HG03469 (cell line): Measurements from ENCODE around the gene ACVR1.
A peak's percentile ranks its signal among the peaks of the same experiment; 100 is the strongest.
"Not testable (repeated sequence)": the region's sequence is repeated elsewhere in the genome, so short reads cannot be mapped to it uniquely, and the experiment has no call there.

Experiments used
- ATAC-seq: cut with Tn5 transposase; IDR thresholded peaks from one replicate; pipeline ENCODE4 v1.9.1; 2021; ENCODE audit warnings: mild to moderate bottlenecking, moderate library complexity, moderate number of reproducible peaks; ENCODE audit not compliant: unreplicated experiment

Gene ACVR1

DNA sequence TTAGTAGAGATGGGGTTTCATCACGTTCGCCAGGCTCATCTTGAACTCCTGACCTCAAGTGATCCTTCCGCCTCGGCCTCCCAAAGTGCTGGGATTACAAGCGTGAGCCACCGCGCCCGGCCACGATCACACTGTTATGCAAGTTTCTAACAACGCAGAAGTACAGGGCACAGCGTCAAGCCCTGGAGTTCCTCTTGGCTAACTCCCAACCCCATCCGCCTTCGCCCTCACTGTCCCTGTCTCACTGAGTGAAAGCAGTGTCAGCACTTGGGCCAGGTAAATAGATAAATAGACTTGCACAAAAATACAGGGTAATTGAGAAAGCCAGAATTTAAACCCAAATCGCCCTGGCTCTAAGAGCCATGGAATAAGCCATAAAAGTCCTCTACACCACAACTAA, 111.7 kb downstream of the ACVR1 start:
- no peak for ATAC-seq

DNA sequence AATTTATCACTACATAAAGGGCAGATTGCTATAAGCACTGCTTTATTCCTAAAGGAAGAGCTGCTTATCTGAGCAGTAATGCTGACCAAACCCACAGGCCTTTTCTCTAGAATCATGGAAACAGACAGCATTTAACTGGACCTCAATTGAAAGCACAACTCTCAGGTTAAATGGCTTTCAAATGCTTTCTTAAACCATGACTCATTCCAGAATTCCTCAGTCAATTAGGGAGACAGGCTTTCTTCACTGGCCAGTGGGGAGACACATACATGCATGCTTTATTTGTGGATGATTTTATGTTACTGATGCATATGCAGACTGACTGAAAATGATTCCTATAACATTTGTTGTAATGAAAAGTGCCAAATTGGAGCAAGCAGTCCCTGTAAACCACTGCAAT, 114.6 kb downstream of the ACVR1 start:
- ATAC-seq = no peak

DNA sequence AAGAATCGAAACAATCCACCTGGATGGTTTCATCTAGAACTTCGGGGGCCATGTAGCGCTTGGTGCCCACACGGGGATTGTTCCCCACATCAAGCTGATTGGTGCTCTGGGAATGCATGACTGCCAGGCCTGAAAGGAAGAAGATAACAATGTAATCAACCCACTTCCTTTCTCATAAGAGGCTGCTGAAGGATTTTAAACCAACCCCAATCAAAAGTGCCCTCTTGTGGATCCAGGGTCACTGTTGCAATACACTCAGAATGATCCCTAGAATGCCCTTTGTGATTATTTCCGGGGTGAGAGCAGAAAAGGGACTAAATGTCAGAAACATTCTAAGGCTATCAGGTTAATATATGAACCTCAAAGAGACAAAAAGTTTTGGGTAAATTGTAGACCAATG, 115.2 kb downstream of the ACVR1 start:
- no peak for ATAC-seq

DNA sequence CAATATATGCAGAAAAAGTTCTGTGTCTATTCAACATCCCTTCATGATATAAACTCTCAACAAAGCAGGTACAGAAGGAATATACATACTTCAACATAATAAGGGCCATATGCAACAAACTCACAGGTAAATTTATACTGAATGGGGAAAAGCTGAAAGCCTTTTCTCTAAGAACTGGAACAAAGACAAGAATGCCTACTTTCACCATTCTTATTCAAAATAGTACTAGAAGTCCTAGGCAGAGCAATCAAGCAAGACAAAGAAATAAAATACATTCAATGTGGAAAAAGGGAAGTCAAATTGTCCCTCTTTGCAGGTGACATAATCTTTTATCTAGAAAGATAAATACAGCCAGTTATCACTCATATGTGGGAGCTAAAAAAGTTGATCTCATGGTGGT, 116.3 kb downstream of the ACVR1 start:
- ATAC-seq = no peak

DNA sequence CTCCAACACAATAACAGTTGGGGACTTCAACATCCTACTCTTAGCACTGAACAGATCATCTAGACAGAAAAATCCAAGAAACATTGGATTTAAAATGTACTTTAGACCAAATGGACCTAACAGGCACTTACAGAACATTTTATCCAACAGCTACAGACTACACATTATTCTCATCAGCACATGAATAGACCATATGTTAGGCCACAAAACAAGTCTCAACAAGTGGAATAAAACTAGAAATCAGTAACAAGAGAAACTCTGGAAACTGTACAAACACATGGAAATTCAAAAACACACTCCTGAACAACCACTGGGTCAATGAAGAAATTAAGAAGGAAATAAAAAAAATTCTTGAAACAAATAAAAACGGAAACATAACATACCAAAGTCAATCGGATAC, 117.5 kb downstream of the ACVR1 start:
- ATAC-seq = no peak

DNA sequence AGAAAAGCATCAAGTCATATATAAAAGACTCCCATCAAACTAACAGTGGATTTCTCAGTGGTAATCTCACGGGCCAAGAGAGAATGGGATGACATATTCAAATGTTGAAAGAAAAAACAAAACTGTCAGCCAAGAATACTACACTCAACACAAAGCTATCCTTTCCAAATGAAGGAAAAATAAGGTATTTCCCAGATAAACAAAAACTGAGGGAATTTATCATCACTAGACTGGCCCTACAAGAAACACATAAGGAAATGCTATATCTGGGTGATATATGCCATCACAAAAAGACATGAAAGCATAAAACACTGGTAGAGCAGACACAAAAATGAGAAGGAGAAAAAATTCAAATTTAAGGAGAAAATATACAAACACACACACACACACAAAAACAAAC, 118.6 kb downstream of the ACVR1 start:
- no peak for ATAC-seq

DNA sequence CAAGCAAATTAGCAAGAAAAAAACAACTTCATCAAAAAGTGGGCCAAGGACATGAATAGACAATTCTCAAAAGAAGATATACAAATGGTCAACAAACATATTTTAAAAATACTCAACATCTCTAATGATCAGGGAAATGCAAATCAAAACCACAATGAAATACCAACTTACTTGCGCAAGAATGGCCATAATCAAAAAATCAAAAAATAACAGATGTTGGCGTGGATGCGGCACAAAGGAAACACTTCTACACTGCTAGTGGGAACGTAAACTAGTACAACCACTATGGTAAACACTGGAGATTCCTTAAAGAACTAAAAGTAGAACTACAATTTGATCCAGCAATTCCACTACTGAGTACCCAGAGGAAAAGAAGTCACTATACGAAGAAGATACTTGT, 119.7 kb downstream of the ACVR1 start:
- ATAC-seq = not testable (repeated sequence)

DNA sequence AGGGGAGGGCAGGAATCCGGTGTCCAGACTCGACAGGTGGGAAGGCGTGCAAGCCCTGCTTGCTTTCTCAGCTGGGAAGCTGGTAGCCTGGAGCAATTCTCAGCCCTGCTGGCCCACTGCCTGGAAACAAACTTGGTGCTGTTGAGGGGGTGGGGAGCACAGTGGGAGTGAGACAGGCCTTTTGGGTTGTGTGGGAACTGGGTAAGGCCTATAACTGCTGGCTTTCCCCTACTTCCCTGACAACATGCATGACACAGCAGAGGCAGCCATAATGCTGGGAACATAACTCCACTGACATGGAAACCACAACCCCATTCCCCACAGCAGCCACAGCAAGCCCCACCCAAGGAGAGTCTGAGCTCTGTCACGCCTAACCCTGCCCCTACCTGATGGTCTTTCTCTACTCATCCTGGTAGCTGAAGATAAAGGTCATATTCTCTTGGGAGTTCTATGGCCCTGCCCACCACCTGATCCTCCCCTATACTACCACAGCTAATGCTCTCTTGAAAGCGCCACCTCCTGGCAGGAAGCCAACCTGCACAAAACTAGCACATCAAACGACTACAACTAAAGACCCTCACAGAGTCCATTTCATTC, 124.6 kb downstream of the ACVR1 start:
- ATAC-seq = peak; percentile 67

DNA sequence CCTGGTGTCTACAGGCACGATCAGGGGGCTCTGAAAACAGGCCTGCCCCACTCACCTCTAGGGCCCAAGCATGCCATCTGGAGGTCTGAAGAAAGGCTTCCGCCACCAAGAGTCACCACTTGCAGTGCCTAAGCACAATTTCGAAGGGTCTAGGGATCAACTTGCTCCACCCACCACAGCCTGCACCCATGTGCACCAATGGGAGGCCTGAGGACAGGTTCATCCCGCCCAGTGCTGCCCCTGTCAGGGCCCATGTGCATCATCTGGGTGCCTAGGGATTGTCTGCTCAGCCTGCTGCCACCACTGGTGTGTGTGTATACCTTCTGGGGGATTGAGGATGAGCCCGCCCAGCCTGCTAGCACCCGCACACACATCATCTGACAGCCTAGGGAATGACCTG, 126.4 kb downstream of the ACVR1 start:
- no peak for ATAC-seq

DNA sequence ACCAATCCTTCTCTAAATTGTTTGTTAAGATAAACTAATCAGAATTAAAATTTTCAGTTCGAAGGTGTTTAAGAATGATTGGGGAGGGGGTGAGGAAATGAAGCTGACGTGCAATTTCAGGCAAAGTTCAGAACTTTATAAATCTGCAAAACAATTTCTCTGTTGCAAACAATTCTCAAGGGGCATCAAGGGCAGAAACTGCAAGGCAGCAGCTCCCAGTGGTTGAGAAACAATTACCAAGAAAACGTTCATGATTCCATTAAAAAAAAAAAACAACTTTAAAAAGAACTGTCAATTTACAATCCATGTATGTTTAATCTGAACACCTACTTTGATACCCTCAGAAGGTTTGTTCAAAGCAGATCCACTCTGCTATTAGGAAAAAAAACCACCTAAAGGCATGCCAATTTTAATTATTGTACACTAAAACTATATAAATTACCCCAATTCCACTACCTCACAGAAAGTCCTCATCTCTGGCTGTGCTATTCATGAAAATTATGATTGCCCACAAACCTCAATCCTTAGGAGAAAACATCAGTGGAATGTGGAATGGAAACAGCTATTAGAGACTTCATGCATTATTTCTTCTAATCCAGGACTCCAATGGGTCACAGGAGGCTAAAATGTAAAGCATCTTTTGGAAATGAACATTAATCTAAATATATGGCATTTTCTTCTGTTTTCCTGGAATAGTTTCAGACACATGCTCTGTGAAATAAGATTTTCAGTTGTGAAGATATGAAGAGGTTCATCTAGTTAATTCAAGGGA, 127.6 kb downstream of the ACVR1 start:
- no peak for ATAC-seq

DNA sequence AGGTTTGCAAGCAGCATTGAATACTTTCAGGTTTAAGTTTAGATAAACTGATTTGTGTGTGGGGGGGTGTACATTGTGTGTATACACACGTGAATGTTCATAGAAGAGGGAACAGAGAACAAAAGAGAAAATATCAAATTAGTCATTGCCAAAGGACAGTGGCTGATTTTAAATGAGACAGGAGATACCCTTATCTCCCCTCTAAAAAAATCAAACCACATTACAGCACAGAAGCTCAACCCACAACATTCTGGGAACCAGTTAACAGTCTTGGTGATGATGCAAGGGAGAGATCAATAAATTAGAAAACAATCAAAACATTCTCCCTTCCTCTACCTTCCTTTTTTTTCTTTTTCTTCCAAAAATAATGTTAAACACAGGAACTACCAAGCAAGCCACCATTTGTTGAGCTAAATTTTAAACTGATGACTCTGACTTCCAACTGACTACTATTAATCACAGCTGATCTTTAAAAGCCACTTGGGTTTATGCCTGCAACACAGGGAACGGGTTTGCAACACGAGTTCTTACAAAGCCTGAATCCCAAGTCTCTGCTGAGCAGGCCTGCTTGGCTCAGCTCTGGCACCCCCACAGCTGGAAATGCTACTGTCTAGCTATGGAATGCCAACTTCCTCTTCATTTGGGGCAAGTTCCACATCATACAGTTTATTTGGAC, 128.3 kb downstream of the ACVR1 start:
- ATAC-seq = peak; percentile 37

DNA sequence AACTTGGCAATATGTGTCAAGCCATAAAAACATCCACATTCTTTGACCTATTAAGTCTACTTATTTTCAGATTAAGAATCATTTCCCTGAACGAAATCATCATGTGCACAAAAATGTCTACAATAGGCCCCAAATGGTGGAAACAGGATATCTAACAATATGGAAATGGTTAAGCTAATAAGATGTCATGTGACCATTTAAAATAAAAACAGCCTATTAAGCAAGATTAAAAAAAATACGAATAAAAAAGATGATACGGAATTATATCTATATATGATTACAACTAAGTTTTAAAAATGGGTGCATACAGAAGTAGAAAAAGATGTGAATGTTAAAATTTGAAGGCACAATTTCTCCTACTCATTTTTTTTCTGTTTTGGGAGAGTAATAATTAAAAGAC, 128.8 kb downstream of the ACVR1 start:
- ATAC-seq = no peak

DNA sequence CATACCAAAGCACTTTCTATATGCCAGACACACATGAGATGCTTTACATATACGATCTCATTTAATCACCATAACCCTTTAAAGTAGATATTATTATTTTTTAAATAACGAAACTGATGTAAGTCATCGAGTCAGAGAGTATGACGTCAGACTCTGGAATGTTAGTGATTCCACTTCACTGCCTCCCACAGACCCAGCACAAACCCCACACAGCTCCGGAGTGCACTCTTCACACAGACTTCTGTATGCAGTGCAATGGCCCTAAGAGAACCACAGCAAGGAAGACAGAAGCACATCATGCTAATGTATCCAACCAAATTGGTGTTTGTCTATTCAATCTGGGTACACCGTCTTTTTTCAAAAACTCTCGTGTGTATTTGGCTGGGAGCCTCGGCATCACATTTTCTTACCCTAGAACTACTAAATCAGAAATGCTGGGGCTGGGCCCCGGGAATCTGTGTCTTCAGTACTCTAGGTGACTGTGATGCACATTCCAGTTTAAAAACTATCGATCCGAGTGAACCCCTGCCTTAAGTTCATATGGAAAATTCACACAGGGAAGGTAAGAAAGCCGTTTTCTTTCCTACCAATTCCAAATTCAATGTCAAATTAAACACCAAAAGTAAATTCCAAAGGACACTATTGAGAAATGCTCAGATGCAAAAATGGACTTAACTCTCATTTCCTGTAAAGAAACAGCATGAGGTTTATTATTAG, 129.7 kb downstream of the ACVR1 start:
- no peak for ATAC-seq

DNA sequence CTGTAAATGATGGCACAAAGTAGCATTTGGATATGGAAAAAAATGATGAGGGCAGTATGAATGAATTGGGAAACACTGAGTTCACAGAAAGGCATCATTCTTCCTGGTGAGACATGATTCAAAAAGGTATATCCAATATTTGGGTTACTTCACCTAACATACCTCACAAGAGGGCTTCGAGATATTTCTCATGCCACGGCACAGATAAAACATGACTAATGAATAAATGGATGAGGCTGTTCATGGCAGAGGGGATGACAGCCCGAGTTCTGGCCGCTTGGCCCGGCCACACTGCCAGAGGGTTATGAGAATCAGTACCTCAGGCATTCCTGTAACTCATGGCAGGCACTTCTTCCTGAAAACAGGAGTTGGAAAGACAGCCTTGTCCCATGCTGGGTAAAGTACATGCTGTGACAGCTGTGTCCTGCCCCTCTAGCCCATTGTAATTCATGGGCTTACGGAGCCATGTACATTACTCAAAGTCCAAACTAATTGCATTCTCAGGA, 131.5 kb downstream of the ACVR1 start:
- ATAC-seq = no peak

DNA sequence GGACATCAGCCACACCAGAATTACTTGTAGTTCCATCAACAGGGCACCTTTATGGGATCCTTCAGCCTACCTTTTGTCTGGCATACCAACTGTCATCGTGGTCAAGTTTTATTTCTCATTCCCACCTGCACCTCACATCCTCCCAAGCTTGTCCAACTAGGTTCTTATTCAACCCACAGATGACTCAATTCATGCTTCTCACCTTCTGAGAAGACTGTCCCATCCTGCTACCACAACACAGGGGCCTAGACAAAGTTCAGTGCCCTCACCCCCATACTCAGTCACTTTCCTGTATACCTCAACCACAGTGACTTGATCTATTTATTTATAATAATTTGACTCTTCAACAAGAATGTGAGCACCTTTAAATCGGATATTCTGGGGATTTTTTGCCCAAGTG, 133.1 kb downstream of the ACVR1 start:
- peak; percentile 83 for ATAC-seq

DNA sequence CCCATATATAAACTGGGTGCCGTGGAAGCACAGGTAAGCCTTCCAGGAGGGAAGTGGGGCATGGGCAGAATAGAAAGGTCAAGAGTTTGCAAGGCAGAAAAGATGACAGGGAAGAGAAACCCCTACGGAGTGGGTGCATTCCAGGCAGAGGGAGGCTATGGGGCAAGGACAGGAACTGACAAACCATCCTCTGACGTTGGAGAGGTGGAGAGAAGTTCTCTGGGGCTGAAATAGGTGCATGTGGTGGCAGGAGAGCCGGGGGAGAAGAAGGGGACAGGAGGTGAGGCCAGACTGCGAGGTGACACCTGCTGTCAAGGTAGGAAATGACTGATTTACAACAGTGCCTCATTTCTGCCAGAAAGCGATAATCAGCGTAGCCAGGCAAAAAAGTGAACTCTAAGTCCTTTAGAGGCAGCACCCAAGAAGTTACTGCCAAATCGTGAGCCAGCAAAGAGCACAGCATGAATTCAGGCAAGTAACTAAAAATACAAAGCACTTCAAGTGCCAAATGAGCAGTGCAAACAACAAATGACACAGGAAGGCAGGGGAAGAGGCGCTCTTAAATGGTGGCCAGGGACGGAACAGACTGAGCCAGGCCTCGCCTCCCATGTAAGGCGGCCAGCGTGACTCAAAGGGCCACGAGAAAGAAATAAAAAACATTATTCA, 134.2 kb downstream of the ACVR1 start:
- no peak for ATAC-seq

DNA sequence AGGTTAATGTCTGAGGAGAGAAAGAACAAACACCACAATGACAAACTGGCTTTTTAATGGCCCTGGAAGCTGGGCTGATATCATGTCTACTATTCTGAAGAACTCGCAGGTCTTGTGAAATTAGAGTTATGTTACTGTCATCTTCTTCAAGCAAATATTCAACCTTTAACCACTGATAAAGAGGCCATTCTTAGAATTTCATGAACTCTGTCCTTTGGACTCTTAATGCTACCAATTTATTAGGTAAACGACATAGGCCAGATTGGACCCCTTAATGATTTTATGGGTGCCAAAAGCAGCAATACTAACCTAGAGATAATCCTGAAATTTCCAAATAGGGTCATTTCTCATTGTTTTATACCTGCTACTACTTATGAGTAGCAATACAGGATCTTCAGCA, 138.5 kb downstream of the ACVR1 start:
- no peak for ATAC-seq

DNA sequence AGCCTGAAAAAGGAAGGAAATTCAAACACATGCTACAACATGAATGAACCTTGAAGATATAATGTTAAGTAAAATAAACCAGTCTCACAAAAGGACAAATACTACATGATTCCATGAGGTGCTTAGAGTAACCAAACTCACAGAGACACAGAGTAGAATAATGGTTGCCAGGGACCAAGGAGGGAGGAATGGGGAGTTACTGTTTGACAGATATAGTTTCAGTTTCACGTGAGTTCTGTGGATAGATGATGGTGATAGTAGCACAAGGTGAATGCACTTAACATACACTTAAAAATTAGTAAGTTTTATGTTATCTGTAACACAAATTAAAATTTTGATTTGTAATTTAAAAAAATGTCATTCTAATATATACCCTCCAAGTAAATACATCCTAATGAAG, 140.6 kb downstream of the ACVR1 start:
- peak; percentile 60 for ATAC-seq

DNA sequence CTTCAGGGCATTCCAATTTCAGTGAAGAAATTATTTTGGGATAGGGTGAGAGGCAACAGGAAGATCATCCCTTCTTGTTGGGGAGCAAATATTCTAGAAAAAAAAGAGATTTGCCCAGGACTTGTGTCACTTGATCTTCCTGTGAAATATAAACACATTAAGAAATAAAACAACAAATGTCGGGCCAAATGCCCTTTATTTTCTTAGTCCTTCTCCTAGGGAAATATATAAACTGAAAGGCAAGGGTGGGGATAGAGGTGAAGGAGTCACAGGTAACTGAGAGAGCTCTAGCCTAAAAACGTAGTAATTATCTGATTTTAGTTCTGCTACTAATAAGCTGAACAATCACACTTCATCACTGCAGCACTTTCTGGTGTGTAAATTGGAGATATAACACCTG, 142.9 kb downstream of the ACVR1 start:
- ATAC-seq = no peak

DNA sequence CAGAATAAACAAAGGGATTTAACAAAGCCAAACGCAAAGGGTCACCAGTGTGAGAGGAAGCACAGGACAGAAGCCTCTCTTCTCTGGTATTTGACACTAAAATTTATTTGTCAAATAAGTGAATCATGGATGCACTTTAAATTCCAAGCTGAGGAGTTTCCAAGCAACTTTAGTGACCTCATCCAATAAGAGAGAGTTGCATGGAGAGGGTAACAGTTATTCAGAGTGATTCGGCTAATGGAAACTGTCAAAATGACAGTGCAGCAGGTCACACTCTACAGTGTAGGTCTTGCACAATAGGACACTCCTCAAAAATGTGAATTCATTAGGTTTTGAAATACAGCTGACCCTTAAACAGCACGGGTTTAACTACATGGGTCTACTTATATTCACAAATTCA, 143.5 kb downstream of the ACVR1 start:
- no peak for ATAC-seq

DNA sequence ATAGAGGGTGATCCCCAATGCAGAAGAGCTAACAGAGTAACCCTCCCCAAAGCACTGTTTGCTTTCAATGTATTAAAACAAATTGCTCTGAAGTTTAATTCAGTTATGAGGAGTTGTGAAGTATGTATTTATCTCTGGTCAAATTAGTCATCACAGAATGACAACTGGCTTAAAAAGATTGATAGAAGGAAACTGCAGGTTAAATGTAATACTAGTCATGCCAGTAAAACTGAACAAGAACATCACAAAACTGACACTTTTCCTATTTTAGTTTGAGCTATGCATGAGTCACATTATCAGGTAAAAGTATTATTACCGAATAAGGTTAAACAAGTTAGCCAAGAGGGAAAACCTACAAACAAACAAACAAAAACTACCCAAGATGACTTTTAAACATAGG, 148.4 kb downstream of the ACVR1 start:
- ATAC-seq = no peak
